ENCODE measurements around the gene ODF2L. TPM values are rescaled to one million over a fixed set of nuclear protein-coding genes. Genes with fewer than 3 reads are reported as not detected.

The ODF2L gene
- total and polyA plus RNA-seq, 2 of the 4 experiments (the other 2 are of a cell fraction): 10.4 to 12.3 TPM

DNA sequence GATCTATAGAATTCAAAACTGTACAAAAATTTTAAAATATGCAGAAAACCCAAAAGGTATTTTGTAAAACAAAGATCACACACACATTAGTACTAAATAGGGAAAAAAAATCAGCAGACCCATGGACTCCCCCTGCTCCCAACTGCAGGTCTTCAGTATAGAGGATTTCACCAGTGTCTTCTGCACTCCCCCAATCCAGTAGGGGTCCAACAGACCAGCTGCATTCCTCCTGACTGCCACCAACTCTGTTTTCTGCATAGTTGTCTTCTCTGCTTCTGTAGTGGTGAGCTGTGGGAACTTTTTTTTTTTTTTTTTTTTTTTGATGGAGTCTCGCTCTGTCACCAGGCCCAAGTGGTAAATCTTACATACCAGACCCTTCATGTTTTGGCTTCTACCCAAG, 49.8 kb upstream of the ODF2L start:
- in situ Hi-C loops (cut with MboI; ENCODE audit: low sequenced_read_pairs) (no loop called here), dilution Hi-C loops (cut with HindIII; ENCODE audit: low sequenced_read_pairs, unreplicated experiment) (no loop called here), intact Hi-C loops (cut with micrococcal nuclease) (no loop called here)
- Histone ChIP-seq H3K18ac (ENCODE audit: low read depth, low read length) (no peak overlapping the region), H3K23ac (ENCODE audit: low read depth, low read length) (no peak overlapping the region), H3K14ac (replicated peaks; ENCODE audit: low read depth, low read length) (no peak overlapping the region), H3K9me3 (ENCODE audit: control insufficient read depth, insufficient read depth, low read length) (no peaks in the 10 kb centered on the region), H3K4ac (ENCODE audit: low read depth, low read length) (no peak overlapping the region), H3K56ac (ENCODE audit: extremely low read depth, insufficient read depth, low read length) (no peak overlapping the region), H3K27ac (ENCODE audit: insufficient read depth, low read length) (no peak overlapping the region), H2BK5ac (ENCODE audit: low read depth, low read length, poor library complexity, severe bottlenecking) (no peak overlapping the region), H2BK120ac (ENCODE audit: low read depth, low read length) (no peak overlapping the region), H3K9ac (ENCODE audit: low read depth, low read length) (no peak overlapping the region), H3K4me2 (ENCODE audit: low read depth, low read length) (no peak overlapping the region), H2BK15ac (ENCODE audit: low read depth, low read length) (no peak overlapping the region), H4K20me1 (ENCODE audit: insufficient read depth, low read length) (no peaks in the 10 kb centered on the region), H2AK9ac (replicated peaks; ENCODE audit: low read depth, low read length, poor library complexity) (no peak overlapping the region), H3K9me1 (ENCODE audit: insufficient read depth, low read length) (no peaks in the 10 kb centered on the region), H2AK5ac (ENCODE audit: low read depth, low read length) (no peak overlapping the region), H4K8ac (ENCODE audit: low read depth in 2 of 2, low read length in 2 of 2) (no peak overlapping the region), H2BK20ac (ENCODE audit: low read depth, low read length) (no peak overlapping the region), H3K4me3 (ENCODE audit: insufficient read depth, low read depth, low read length) (no peak overlapping the region), H4K5ac (ENCODE audit: low read depth, low read length) (no peak overlapping the region), H3K79me1 (ENCODE audit: low read depth in 1 of 2, low read length in 2 of 2) (no peaks in the 10 kb centered on the region), H3K4me1 (ENCODE audit: control insufficient read depth, insufficient read depth, low read length) (no peaks in the 10 kb centered on the region), H3K27me3 (ENCODE audit: control insufficient read depth, insufficient read depth, low read length) (no peaks in the 10 kb centered on the region; the same call in none of the 2 replicates), H3K36me3 (ENCODE audit: control insufficient read depth, insufficient read depth, low read length) (no peaks in the 10 kb centered on the region), H2AFZ (replicated peaks; ENCODE audit: low read length, poor library complexity) (no peak overlapping the region), H4K91ac (ENCODE audit: insufficient read depth, low read depth, low read length) (no peak overlapping the region)
- no peak for DNase-seq
- WGBS, 2 experiments (ENCODE audit: extremely low coverage in 2 of 2, insufficient read length in 1 of 2): 43% methylated on average over 1 of the region's 1 CpG; no CpG with 5 or more reads in 1 of the 2 experiments
- CTCF ChIA-PET: no interaction called here
- no peak for ATAC-seq (ENCODE audit: low read depth)
- TF ChIP-seq SMC3 (IDR thresholded peaks at IDR 0.05; ENCODE audit: low read depth, low read length): no peak
- TF ChIP-seq RAD21 (IDR thresholded peaks at IDR 0.05; ENCODE audit: low read length): no peak
- TF ChIP-seq CHD1 (IDR thresholded peaks at IDR 0.05; ENCODE audit: low read depth, low read length): no peak
- TF ChIP-seq MXI1 (IDR thresholded peaks at IDR 0.05; ENCODE audit: borderline replicate concordance, low read depth, low read length): no peak
- POLR2A ChIA-PET (ENCODE audit: unreplicated experiment): interaction anchor here (0.6 kb wide), 1 partner anchor 216 kb away, joined by 3 read pairs; no protein-coding TSS in a partner anchor
- BruUV-seq (replicated peaks): no TSS peak

Data from IMR-90 (cell line).